Keratinocyte (primary cell): ENCODE measurements around the gene PDCD6IP. TPM values are rescaled to one million over a fixed set of nuclear protein-coding genes. Genes with fewer than 3 reads are reported as not detected.

Experiments used
- DNase-seq: peaks from one replicate; pipeline ENCODE4 v3.0.0-alpha.2; 2011; ENCODE audit warnings: low read depth, missing footprints, low spot score
- FAIRE-seq: peaks from 2 replicates; lab custom pipeline; 2011; peaks lifted over from hg19 to GRCh38; lab: Jason Lieb, UNC
- H2AFZ ChIP-seq: 2 replicates; pipeline ENCODE4 v1.6.0; 2012; ENCODE audit warnings: low read length, control low read depth, inconsistent platforms; ENCODE audit not compliant: control insufficient read depth
- H3K27ac ChIP-seq: 2 replicates; pipeline ENCODE4 v1.5.1; 2011; ENCODE audit warnings: low read length; ENCODE audit not compliant: control insufficient read depth, insufficient read depth
- H3K27me3 ChIP-seq: 3 replicates; pipeline ENCODE4 v1.6.0; 2011; ENCODE audit warnings: low read length; ENCODE audit not compliant: control insufficient read depth, insufficient read depth; ENCODE audit errors: extremely low read depth
- H3K36me3 ChIP-seq, 2 experiments: 2 replicates in 1 of 2; 3 replicates in 1 of 2; pipeline ENCODE4 v1.5.1; 2011; ENCODE audit warnings: low read length in 2 of 2, mild to moderate bottlenecking in 1 of 2; ENCODE audit not compliant: control insufficient read depth in 2 of 2, insufficient read depth in 2 of 2; ENCODE audit errors: extremely low read depth in 1 of 2
- H3K4me1 ChIP-seq: 3 replicates; pipeline ENCODE4 v1.5.1; 2011; ENCODE audit warnings: low read length; ENCODE audit not compliant: control insufficient read depth, insufficient read depth; ENCODE audit errors: extremely low read depth
- H3K4me2 ChIP-seq: 3 replicates; pipeline ENCODE4 v1.6.0; 2011; ENCODE audit warnings: low read depth, low read length; ENCODE audit not compliant: control insufficient read depth, insufficient read depth; ENCODE audit errors: extremely low read depth
- H3K4me3 ChIP-seq, 3 experiments: fragments of 200-600 bp in 1 of 3; sonication (generic) in 1 of 3; 2 replicates in 2 of 3; 3 replicates in 1 of 3; pipeline ENCODE4 v1.5.1; 2011 to 2016; ENCODE audit warnings: low read length in 3 of 3, mild to moderate bottlenecking in 3 of 3, control low read depth in 2 of 3, inconsistent platforms in 1 of 3, low read depth in 1 of 3, mixed read lengths in 1 of 3, mixed run types in 1 of 3, moderate library complexity in 1 of 3; ENCODE audit not compliant: control insufficient read depth in 2 of 3, insufficient read depth in 2 of 3; ENCODE audit errors: extremely low read depth in 1 of 3
- H3K79me2 ChIP-seq: 2 replicates; pipeline ENCODE4 v1.6.0; 2012; ENCODE audit warnings: low read length; ENCODE audit not compliant: control insufficient read depth, insufficient read depth
- H3K9ac ChIP-seq: 3 replicates; pipeline ENCODE4 v1.6.0; 2011; ENCODE audit warnings: low read length; ENCODE audit not compliant: control insufficient read depth, insufficient read depth; ENCODE audit errors: extremely low read depth
- H3K9me1 ChIP-seq: 3 replicates; pipeline ENCODE4 v1.6.0; 2011; ENCODE audit warnings: low read length; ENCODE audit not compliant: control insufficient read depth, insufficient read depth; ENCODE audit errors: extremely low read depth
- H3K9me3 ChIP-seq: 2 replicates; pipeline ENCODE4 v1.5.1; 2012; ENCODE audit warnings: low read depth, low read length; ENCODE audit not compliant: control insufficient read depth
- H4K20me1 ChIP-seq: 3 replicates; pipeline ENCODE4 v1.6.0; 2011; ENCODE audit warnings: low read length; ENCODE audit not compliant: control insufficient read depth, insufficient read depth; ENCODE audit errors: extremely low read depth
- EZH2 ChIP-seq: IDR thresholded peaks from one replicate; pipeline ENCODE4 v1.6.1; 2012; ENCODE audit warnings: inconsistent platforms, mild to moderate bottlenecking, low read length, moderate library complexity
- dilution Hi-C: fragments of 300-500 bp; cut with MboI; formaldehyde crosslinking; loops from one replicate; pipeline ENCODE4 v1.7.0; 2020; ENCODE audit warnings: low sequenced_read_pairs; ENCODE audit not compliant: extremely low pct_ligation_motif_present
- polyA plus RNA-seq, 5 experiments: library from polyadenylated mRNA; depleted of rRNA in 3 of 5; stranded (reverse) in 3 of 5; stranded (forward) in 1 of 5; unstranded in 1 of 5; fragments of >200 nt; gene quantifications; 1 replicate in 1 of 5; 2 replicates in 3 of 5; 3 replicates in 1 of 5; pipeline versions ENCODE4 v1.2.1 to v1.2.3, GENCODE V29; 2011 to 2012; ENCODE audit warnings: missing spikeins in 2 of 5, low read depth in 1 of 5, low replicate concordance in 1 of 5
- TF ChIP-seq, protein P1 (sequence below), 3 experiments: IDR thresholded peaks in 1 of 3; conservative IDR thresholded peaks in 1 of 3; optimal IDR thresholded peaks in 1 of 3; 2 replicates in 2 of 3; 3 replicates in 1 of 3; pipeline versions ENCODE3 to v1.5.1; 2011; ENCODE audit warnings: low read length in 3 of 3, mild to moderate bottlenecking in 3 of 3, moderate library complexity in 2 of 3, control low read depth in 1 of 3, inconsistent platforms in 1 of 3; ENCODE audit not compliant: insufficient read depth in 2 of 3; ENCODE audit errors: extremely low read depth in 1 of 3

Gene PDCD6IP
- polyA plus RNA-seq, 1 donor (not counting 4 experiments of a cell fraction or from before 2014, with no cell fraction given): 183 TPM

- Histone ChIP-seq H4K20me1 (no peaks in the 10 kb centered on the region), H3K27me3 (no peaks in the 10 kb centered on the region), H3K9me1 (no peaks in the 10 kb centered on the region), H3K4me2 (no peak overlapping the region), H3K36me3 (no peaks in the 10 kb centered on the region), H3K4me3 (no peak overlapping the region), H3K9me3 (no peaks in the 10 kb centered on the region), H3K79me2 (peaks cover 9% of the 10 kb centered on the region), H2AFZ (no peak overlapping the region), H3K9ac (no peak overlapping the region), H3K27ac (peak overlapping the region; percentile 62), H3K4me1 (peaks cover 29% of the 10 kb centered on the region)
- FAIRE-seq (peak; percentile 93), DNase-seq (peak; percentile 87)
- TF ChIP-seq, protein P1, sequence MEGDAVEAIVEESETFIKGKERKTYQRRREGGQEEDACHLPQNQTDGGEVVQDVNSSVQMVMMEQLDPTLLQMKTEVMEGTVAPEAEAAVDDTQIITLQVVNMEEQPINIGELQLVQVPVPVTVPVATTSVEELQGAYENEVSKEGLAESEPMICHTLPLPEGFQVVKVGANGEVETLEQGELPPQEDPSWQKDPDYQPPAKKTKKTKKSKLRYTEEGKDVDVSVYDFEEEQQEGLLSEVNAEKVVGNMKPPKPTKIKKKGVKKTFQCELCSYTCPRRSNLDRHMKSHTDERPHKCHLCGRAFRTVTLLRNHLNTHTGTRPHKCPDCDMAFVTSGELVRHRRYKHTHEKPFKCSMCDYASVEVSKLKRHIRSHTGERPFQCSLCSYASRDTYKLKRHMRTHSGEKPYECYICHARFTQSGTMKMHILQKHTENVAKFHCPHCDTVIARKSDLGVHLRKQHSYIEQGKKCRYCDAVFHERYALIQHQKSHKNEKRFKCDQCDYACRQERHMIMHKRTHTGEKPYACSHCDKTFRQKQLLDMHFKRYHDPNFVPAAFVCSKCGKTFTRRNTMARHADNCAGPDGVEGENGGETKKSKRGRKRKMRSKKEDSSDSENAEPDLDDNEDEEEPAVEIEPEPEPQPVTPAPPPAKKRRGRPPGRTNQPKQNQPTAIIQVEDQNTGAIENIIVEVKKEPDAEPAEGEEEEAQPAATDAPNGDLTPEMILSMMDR (optimal IDR thresholded peaks at IDR 0.05 in 1 of 3, IDR thresholded peaks at IDR 0.05 in 1 of 3, conservative IDR thresholded peaks at IDR 0.05 in 1 of 3; ENCODE audit: extremely low read depth in 1 of 3, insufficient read depth in 2 of 3, low read length in 3 of 3): no peak
- no peak for TF ChIP-seq EZH2
- dilution Hi-C loops: loop anchor here (25.0 kb wide), 1 partner anchor 154 kb away; no protein-coding TSS in a partner anchor
Observed at GRCh38 chr3:33791477-33792166, 6.8 kb upstream of the PDCD6IP start.

DNA sequence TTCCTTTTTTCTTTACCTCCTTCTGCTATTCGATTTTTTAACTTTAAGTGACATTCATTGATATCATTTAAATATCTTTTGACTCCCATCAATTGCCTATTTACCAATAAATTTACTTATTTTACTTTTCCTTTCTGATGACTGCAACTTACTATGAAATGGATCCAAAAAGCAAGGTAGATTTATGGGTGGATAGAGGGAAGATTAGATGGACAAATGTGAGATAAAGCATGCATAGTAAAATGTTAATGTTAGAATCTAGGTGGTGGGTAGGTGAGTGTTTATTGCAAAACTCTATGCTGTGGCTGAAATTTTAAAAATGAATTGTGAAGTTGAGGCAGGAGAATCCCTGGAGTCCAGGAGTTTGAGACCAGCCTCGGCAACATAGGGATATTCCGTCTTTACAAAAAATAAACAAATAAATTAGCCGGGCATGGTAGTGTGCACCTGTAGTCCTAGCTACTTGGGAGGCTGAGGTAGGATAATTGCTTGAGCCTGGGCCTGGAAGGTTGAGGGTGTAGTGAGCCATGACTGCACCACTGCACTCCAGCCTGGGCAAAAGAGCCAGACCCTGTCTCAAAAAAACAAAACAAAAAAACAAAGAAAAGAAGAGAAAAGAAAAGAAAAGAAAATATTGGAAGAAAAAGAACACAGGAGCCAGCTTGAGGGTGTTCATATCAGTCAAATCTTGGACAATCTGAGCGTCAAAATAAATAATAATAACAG, 6.1 kb upstream of the PDCD6IP start:
- DNase-seq (no peak), FAIRE-seq (no peak)
- Histone ChIP-seq H3K79me2 (peaks cover 14% of the 10 kb centered on the region), H4K20me1 (no peaks in the 10 kb centered on the region), H3K36me3 (no peaks in the 10 kb centered on the region), H3K4me2 (no peak overlapping the region), H3K9me1 (no peaks in the 10 kb centered on the region), H3K4me1 (peaks cover 25% of the 10 kb centered on the region), H2AFZ (no peak overlapping the region), H3K27ac (peak overlapping the region; percentile 11), H3K9ac (no peak overlapping the region), H3K4me3 (no peak overlapping the region), H3K27me3 (no peaks in the 10 kb centered on the region), H3K9me3 (no peaks in the 10 kb centered on the region)
- TF ChIP-seq, protein P1 (optimal IDR thresholded peaks at IDR 0.05 in 1 of 3, IDR thresholded peaks at IDR 0.05 in 1 of 3, conservative IDR thresholded peaks at IDR 0.05 in 1 of 3; ENCODE audit: extremely low read depth in 1 of 3, insufficient read depth in 2 of 3, low read length in 3 of 3): no peak
- no peak for TF ChIP-seq EZH2
- dilution Hi-C loops: loop anchor here (25.0 kb wide), 1 partner anchor 155 kb away; no protein-coding TSS in a partner anchor
